Esophagus squamous epithelium (tissue), 5 donors: ENCODE measurements around the gene KLF7. TPM values are rescaled to one million over a fixed set of nuclear protein-coding genes. Genes with fewer than 3 reads are reported as not detected.

ENCODE experiments used
- DNase-seq: peaks from one replicate; lab custom pipeline; 2025; lab: John Stamatoyannopoulos, UW
- H3K27ac ChIP-seq, 4 donors: fragments of 200-600 bp; sonication (generic); one replicate each; pipeline ENCODE4 v1.5.1; 2016 to 2019; ENCODE audit warnings: mild to moderate bottlenecking in 1 of 4
- H3K27me3 ChIP-seq, 4 donors: fragments of 200-600 bp; sonication (generic); 1 replicate in 3 of 4; 2 replicates in 1 of 4; pipeline versions ENCODE4 v1.5.1 to v1.6.0; 2017 to 2021; ENCODE audit warnings: antibody characterized with exemption in 1 of 4
- H3K36me3 ChIP-seq, 3 donors: fragments of 200-600 bp; sonication (generic); one replicate each; pipeline ENCODE4 v1.5.1; 2016 to 2019
- H3K4me1 ChIP-seq, 3 donors: fragments of 200-600 bp; sonication (generic); one replicate each; pipeline ENCODE4 v1.5.1; 2017 to 2019
- H3K4me3 ChIP-seq, 4 donors: fragments of 200-600 bp; sonication (generic); 1 replicate in 3 of 4; 2 replicates in 1 of 4; pipeline ENCODE4 v1.5.1; 2016 to 2019; ENCODE audit warnings: mild to moderate bottlenecking in 2 of 4, moderate library complexity in 1 of 4
- H3K9me3 ChIP-seq, 3 donors: fragments of 200-600 bp; sonication (generic); one replicate each; pipeline ENCODE4 v1.5.1; 2016 to 2019
- POLR2A ChIP-seq, 4 donors: fragments of 450-650 bp; IDR thresholded peaks; one replicate each; pipeline ENCODE4 v1.6.1; 2017; ENCODE audit warnings: antibody characterized with exemption in 4 of 4, mild to moderate bottlenecking in 4 of 4, moderate library complexity in 3 of 4
- WGBS, 2 donors: methylation state at CpG; one replicate each; pipeline ENCODE4 v1.1.5; 2018; 5-methylcytosine and 5-hydroxymethylcytosine counted together
- intact Hi-C: fragments of 100-400 bp; cut with DNase I; formaldehyde crosslinking; loops from one replicate; pipeline ENCODE4 v1.15.0; 2022
- total RNA-seq, 4 donors: library from RNA; depleted of rRNA; stranded (reverse); fragments of >200 nt; gene quantifications; one replicate each; pipeline ENCODE4 v1.1.0, GENCODE V29; 2016
- TF ChIP-seq, protein P1 (sequence below), 6 experiments: fragments of 450-650 bp in 4 of 6; fragments of 200-600 bp in 2 of 6; sonication (generic) in 2 of 6; IDR thresholded peaks; one replicate each; pipeline ENCODE4 v1.5.1; 2016 to 2019; ENCODE audit warnings: antibody characterized with exemption in 6 of 6, mild to moderate bottlenecking in 4 of 6, moderate library complexity in 4 of 6
- donor health status: DM: yes; HTN: yes; CAD: no.

Gene KLF7
- total RNA-seq, 4 donors from 2014 or later, result 6.5 to 24.8 (median 15.2) TPM

DNA sequence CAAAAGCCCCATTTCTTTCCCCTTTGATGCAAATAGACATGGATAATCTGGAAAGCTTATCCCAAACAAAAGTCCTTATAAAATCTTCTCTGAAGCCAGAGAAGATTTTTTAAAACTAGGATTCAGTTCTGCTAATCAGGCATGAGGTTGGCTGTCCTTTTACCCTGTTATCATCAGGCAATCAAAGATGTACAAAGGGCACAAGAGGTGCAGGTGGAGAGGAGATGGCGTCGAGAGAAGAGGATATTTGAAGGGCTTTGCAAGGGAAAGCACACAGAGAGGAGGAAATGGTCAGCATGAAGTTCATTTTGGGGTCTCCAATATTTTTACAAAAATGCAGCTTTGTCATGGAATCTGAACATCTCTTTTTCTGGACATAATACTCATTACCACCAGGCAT, 88.5 kb downstream of the KLF7 start:
- peaks cover 4 to 13% (median 7%) of the 10 kb centered on the region in 3 donors for H3K4me1 ChIP-seq
- TF ChIP-seq, protein P1, sequence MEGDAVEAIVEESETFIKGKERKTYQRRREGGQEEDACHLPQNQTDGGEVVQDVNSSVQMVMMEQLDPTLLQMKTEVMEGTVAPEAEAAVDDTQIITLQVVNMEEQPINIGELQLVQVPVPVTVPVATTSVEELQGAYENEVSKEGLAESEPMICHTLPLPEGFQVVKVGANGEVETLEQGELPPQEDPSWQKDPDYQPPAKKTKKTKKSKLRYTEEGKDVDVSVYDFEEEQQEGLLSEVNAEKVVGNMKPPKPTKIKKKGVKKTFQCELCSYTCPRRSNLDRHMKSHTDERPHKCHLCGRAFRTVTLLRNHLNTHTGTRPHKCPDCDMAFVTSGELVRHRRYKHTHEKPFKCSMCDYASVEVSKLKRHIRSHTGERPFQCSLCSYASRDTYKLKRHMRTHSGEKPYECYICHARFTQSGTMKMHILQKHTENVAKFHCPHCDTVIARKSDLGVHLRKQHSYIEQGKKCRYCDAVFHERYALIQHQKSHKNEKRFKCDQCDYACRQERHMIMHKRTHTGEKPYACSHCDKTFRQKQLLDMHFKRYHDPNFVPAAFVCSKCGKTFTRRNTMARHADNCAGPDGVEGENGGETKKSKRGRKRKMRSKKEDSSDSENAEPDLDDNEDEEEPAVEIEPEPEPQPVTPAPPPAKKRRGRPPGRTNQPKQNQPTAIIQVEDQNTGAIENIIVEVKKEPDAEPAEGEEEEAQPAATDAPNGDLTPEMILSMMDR (IDR thresholded peaks at IDR 0.05), result no peak
- TF ChIP-seq POLR2A (IDR thresholded peaks at IDR 0.05), result no peak
- no peaks in the 10 kb centered on the region for H3K9me3 ChIP-seq
- intact Hi-C loops, result no loop called here
- H3K27me3 ChIP-seq, result no peaks in the 10 kb centered on the region
- WGBS, 2 donors, result 83 to 92% methylated on average over 1 to 2 of the region's 2 CpGs
- H3K4me3 ChIP-seq, result no peak overlapping the region
- DNase-seq, result no peak
- H3K27ac ChIP-seq, result no peak overlapping the region
- peaks cover 0 to 38% (median 13%) of the 10 kb centered on the region in 3 donors for H3K36me3 ChIP-seq

DNA sequence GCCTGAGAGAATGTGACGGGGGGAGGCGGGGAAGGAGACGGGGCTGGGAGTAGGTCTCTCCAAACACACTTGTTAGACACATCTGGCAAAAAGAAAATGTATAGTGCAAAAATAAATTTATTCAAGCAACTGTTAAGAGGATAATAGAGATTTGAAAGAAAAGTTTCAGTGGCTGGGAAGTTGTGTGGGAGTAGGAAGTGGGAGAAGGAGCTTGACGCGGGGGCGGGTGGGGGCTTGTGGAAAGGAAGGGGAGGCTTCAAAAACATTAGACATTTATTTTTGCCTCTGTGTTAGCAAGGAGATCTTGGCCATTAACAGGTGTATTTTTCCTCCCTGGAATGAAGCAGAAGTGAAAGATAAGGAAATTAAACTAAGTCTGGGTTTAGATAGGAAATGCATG, 90.3 kb downstream of the KLF7 start:
- Histone ChIP-seq H3K27ac (no peak overlapping the region), H3K4me3 (no peak overlapping the region), H3K4me1 (peaks cover 4 to 13% (median 7%) of the 10 kb centered on the region in 3 donors), H3K9me3 (no peaks in the 10 kb centered on the region), H3K27me3 (no peaks in the 10 kb centered on the region), H3K36me3 (peaks cover 0 to 21% (median 10%) of the 10 kb centered on the region in 3 donors)
- 92 to 93% methylated on average over 6 of the region's 6 CpGs for WGBS, 2 donors
- no peak for DNase-seq
- no peak for TF ChIP-seq POLR2A (IDR thresholded peaks at IDR 0.05)
- TF ChIP-seq, protein P1 (IDR thresholded peaks at IDR 0.05), result no peak
- intact Hi-C loops, result no loop called here

DNA sequence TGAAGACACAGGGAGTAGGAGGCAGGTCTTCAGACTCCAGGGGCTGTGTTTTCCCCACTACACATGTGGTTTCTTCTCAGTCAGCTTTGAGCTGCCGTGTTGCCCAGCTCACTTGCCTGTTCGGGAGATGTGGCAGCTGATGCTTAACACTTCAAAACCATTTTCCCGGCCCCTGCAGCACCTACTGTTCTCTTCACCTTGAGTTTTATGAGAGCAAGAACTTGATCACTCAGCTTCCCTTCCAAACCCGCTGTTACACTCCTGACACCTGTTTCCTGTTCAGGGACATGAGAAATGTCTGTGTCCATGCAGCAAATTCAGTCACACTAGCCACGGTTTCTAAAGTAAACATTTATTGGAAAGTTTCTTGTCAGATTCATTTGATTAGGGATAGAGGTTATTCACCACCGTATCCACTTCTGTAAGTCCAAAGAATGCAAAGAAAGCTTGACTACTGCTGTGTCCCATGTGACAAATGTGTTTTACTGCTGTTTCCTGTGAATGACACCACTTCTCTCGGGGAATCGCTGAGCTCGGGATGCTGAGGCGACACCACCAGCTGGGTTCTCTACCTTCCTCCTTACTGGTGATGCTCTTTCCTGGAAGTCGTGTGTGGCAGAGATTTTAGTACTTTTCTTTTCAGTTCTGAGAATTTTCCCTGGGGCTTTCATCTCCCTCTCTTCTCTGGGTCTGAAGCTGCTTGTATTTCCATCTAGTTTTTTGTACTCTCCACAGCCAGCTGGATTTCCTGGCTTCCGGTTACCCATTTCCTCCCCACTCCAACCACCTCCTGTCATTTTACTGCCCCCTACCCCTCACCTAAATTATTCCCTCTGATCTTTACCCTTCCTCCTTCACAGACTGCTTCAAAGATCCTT, 91.7 kb downstream of the KLF7 start:
- Histone ChIP-seq H3K36me3 (peaks cover 0 to 7% (median 0%) of the 10 kb centered on the region in 3 donors), H3K4me1 (peaks cover 4 to 13% (median 7%) of the 10 kb centered on the region in 3 donors), H3K9me3 (no peaks in the 10 kb centered on the region), H3K27me3 (no peaks in the 10 kb centered on the region), H3K27ac (peak overlapping the region in 3 of 4 donors; percentile 27 to 63 (median 41)), H3K4me3 (peak overlapping the region in 1 of 4 donors; percentile 4)
- no peak for DNase-seq
- 19 to 40% methylated on average over 12 of the region's 12 CpGs for WGBS, 2 donors
- no peak for TF ChIP-seq POLR2A (IDR thresholded peaks at IDR 0.05)
- TF ChIP-seq, protein P1 (IDR thresholded peaks at IDR 0.05), result no peak
- intact Hi-C loops, result no loop called here

DNA sequence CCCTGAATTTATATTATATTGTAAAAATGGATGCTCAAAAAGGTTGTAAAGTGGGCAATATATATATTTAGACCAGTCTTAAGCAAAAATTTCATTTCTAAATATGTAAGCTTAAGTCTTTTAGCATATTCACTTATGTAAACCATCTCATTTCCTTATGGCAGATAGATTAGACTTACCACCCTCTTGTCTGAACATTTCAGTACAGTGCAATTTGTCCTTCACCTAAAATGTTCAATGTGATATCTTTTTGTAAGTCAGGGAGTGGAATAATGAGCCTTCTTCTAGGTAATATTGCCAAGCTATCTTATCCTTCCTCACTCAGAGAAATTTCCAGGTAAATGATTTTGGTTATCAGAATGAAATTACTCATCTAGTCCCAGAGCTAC, 92.3 kb downstream of the KLF7 start:
- Histone ChIP-seq H3K4me3 (no peak overlapping the region), H3K27me3 (no peaks in the 10 kb centered on the region), H3K9me3 (no peaks in the 10 kb centered on the region), H3K27ac (peak overlapping the region in 2 of 4 donors; percentile 41 to 63), H3K36me3 (peaks cover 0 to under 1% (median 0%) of the 10 kb centered on the region in 3 donors), H3K4me1 (peaks cover 4 to 13% (median 7%) of the 10 kb centered on the region in 3 donors)
- no peak for DNase-seq
- intact Hi-C loops, result no loop called here
- no peak for TF ChIP-seq POLR2A (IDR thresholded peaks at IDR 0.05)
- TF ChIP-seq, protein P1 (IDR thresholded peaks at IDR 0.05), result no peak

DNA sequence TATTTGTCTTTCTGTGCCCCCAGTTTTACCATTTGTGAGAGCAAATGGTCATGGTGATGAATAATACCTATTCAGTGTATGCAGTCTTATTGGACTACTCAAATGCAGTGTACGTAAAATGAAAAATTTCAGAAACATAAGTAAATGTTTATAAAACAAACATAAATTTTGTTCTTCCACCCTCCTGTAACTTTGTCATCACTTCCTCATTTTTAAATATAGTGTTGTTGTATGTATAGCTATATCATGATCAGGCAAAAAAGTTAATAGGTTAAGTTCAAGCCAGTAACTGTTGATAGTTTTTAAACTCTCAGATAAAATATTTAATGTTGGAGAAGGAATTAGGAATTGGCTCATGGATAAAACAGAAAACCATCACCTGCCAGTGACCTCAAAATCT, 93.2 kb downstream of the KLF7 start:
- H3K4me3 ChIP-seq, result no peak overlapping the region
- H3K27ac ChIP-seq, result no peak overlapping the region
- WGBS, 2 donors, result 85 to 91% methylated on average over 1 of the region's 1 CpG
- peaks cover 4 to 13% (median 7%) of the 10 kb centered on the region in 3 donors for H3K4me1 ChIP-seq
- TF ChIP-seq, protein P1 (IDR thresholded peaks at IDR 0.05), result no peak
- no peak for DNase-seq
- no peaks in the 10 kb centered on the region for H3K36me3 ChIP-seq
- no peaks in the 10 kb centered on the region for H3K9me3 ChIP-seq
- intact Hi-C loops, result no loop called here
- H3K27me3 ChIP-seq, result no peaks in the 10 kb centered on the region
